Panc1 (cell line): ENCODE measurements around the gene SPRED2.

Experiments used
- CTCF ChIP-seq: fragments of 450-650 bp; IDR thresholded peaks from 2 replicates; pipeline ENCODE4 v1.5.1; 2017; ENCODE audit warnings: mild to moderate bottlenecking
- POLR2AphosphoS5 ChIP-seq: IDR thresholded peaks from 2 replicates; pipeline ENCODE4 v1.6.1; 2012; ENCODE audit warnings: mild to moderate bottlenecking, low read depth, low read length, moderate library complexity
- SIN3A ChIP-seq: IDR thresholded peaks from 2 replicates; pipeline ENCODE4 v1.6.1; 2012; ENCODE audit warnings: low read depth, mild to moderate bottlenecking, low read length, moderate library complexity, borderline replicate concordance; ENCODE audit not compliant: insufficient read depth

DNA sequence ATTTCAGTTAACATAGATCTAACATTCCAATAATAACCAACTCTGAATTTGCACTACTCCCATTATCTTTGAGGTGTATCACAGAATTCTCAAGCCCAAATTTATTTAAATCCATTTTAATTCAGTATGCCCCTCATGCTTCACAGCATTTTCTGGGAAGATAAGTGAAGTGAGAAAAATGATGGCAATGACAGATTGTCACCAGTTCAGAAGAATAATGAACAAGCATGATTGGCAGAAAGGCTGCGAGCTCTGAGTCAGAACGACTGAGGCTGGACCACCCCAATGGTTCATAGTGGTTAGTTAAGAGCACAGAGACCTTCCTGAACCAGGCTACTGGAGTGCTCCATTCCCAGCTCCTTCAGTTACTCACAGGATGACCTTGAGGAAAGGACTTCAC lies 4.9 kb downstream of the SPRED2 start:
- TF ChIP-seq CTCF (no peak), POLR2AphosphoS5 (no peak), SIN3A (no peak)
